Stromal cell of bone marrow (primary cell): ENCODE measurements around the gene SCO2.

ENCODE experiments used
- DNase-seq: peaks from one replicate; pipeline ENCODE4 v3.0.0-alpha.2; 2012; ENCODE audit warnings: low read depth

The SCO2 gene

DNA sequence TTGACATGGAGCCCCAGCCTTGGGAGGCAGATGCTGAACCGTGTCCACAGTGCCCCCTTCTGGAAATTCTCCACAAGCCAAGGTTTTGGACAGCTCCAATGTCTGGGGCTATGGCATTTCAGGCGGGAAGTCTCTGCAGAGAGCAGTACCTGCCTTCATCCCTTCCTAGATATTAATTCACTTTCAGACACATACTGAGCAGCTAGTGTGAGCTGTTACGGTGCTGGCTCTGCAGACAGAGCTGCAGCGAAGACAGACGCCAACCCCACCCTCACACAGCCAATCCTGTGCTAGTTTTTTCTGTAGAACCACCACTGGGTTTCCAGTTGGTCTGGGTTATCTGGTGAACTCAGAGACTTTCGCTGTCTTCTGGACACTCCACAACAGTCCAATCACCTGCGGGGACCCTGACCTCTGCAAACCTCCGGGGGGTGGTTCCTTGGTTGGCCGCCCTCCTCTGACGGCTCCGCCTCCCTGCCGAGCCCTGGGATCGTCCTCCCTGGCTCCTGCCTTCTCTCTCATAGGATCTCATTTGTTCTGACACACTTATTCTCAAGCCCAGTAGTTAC, 27.0 kb downstream of the SCO2 start:
- no peak for DNase-seq

DNA sequence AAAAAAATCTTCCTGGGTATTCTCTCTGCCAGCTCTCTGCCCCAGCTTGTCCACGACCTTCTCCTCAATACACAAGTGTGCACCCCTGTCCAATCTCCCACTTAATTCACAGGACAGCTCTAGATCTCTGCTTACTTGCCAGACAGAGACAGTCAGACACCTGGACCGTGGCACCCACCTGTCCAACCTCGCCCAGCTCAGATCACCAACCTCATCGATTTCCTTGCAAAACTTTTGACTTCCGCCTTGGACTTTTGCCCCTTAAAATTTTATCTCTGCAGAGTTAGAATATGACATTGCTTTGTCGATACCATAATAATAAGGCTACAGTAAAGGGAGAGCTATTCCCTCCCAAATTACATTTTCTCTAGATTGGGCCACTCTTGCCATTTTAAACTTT, 28.3 kb downstream of the SCO2 start:
- DNase-seq, result no peak

GRCh38 chr22:50490531-50491308, 34.7 kb downstream of the SCO2 start:
- no peak for DNase-seq

GRCh38 chr22:50489363-50490243, 35.8 kb downstream of the SCO2 start:
- no peak for DNase-seq

- DNase-seq, result no peak
Measured at GRCh38 chr22:50488886-50489285, 36.5 kb downstream of the SCO2 start.

DNA sequence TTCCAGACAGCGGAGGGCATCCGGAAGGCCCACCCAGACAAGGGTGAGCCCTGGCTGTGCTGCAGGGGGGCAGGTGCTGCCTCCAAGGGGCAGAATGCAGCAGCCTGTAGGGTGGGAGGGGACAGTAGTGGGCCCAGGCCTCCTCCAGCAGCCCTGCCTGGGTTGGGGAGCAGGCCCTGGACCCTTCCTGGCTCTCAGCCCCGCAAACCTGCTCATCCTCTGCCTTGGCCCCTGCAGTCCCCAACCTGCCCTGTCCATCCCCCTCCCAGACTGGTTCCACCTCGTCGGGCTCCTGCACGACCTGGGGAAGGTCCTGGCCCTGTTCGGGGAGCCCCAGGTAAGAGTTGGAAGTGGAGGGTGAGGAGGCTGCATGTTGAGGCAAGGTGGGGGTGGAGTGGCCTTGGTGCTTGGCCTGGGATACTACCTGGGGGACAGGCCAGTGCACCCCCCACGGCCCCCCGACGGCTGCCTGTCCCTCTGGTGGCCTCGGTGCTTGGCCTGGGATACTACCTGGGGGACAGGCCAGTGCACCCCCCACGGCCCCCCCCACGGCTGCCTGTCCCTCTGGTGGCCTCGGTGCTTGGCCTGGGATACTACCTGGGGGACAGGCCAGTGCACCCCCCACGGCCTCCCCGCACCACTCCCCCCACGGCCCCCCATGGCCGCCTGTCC, 37.3 kb downstream of the SCO2 start:
- DNase-seq, result no peak

DNA sequence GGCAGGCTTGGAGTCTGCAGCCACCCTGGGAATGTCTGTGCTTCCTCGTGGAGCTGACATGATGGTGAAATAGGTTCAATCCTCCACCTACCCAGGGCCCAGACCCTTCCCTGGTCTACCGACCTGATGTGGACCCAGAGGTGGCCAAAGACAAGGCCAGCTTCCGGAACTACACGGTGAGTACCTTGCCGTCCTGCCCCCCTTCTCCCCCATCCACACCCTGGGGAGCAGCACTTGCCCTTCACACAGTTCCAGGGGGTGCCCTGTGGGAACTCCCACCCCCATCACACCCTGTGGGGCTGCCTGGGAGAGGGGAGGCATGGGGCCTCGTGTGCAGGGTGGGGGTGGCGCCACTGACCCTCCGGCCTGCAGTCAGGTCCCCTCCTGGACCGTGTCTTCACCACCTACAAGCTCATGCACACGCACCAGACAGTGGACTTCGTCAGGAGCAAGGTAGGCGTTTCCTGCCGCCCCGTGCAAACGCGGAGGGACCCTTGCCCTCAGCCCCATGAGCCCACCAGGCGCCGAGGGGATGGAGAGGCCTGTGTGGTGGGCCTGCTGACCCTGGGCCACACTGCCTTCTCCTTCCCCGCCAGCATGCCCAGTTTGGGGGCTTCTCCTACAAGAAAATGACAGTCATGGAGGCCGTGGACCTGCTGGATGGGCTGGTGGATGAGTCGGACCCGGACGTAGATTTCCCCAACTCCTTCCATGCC, 38.0 kb downstream of the SCO2 start:
- no peak for DNase-seq

- no peak for DNase-seq
Measured at GRCh38 chr22:50486561-50487289, 38.7 kb downstream of the SCO2 start, which contains the start of gene MIOX. Gene MIOX, plus strand, starts transcription at chr22:50486859. Its CDS starts 39 bp downstream, at chr22:50486898.

DNA sequence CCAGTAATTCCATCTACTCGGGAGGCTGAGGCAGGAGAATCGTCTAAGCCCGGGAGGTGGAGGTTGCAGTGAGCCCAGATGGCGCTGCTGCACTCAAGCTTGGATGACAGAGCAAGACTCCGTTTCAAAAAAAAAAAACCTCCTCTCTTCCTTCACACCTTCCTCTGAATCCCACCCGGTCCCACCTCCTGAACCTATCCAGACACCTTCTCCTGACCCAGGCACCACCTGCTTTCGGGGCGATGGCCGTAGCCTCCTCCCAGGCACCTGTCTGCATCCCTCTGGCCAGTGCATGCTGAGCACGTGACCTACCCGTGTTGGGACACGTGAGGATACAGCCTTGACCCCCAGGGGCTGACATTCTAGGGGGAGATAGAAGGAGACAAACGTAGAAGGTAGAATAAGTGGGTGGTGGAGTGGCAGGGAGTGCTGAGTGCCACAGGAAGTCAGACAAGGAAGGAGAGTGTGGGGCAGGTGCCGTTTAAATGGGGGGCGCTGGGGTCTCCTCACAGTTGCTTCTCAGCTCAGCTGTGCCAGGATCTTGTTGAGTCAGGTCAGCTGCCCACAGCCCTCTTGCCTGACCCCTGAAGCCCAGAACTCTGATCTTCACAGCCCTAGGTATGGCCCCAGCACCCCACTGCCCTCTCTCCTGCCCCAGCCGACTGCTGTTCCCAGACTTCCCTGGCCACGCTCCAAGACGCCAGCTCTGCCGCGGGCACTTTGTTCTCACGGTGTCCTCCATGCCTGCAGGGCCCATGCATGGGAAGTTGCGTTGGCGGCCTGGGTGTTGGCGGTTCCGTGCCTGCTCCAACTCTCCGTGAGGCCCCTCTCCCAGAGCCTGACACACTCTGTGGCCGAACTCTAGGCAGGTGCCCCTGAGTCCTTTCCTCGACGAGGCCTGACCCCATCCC, 39.9 kb downstream of the SCO2 start:
- no peak for DNase-seq

GRCh38 chr22:50483977-50484853, 41.2 kb downstream of the SCO2 start:
- DNase-seq, result no peak

- DNase-seq, result no peak
Measured at GRCh38 chr22:50483556-50483955, 41.8 kb downstream of the SCO2 start.

DNA sequence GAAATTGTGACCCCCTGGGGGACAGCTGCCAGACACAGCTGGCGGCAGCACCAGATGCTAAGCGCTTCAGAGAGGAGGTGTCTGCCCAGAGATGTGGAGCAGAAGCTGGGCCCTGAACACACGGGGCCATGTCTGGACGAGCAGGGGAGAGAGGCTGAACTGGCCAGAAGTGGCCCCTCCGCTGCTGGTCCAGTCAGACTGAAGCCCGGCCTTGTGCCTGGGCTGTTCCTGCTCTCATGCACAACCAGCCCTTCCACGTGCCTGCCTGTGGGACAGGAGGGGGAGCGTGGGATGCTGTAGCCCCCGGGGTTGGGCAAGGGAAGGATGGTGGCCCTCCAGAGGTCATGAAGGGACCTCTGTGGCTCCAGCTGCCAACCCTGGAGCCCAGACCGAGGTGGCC, 42.3 kb downstream of the SCO2 start:
- DNase-seq, result no peak

- DNase-seq, result no peak
Measured at GRCh38 chr22:50482107-50483074, 43.0 kb downstream of the SCO2 start.

DNA sequence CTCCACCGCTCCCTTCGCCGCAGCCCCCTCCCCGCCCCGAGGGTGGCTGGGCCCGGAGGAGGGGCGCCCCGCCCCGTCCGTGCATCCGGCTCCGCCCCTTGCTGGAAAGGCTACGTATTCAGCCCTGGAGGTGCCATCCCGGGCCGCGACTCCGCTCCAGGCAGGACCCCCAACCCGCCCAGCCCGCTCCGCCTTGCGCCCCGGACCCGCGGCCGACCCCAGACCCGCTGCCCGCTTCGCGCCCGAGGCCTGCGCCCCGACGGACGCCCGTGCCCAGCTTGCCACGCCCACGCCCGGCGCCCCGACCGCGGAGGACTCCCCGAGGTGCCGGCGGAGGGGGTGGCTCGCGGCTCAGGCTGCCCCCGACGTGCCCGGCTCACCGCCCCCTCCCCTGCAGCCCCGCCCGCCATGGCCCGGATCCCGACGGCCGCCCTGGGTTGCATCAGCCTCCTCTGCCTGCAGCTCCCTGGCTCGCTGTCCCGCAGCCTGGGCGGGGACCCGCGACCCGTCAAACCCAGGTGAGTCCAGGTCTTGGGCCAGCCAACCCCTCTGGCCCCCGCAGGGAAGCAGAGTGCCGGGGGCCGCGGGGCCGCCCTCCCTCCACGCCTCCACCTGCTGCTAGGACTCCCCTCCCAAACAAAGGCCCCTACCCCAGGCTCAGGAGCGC, 43.8 kb downstream of the SCO2 start, which contains the start of gene ADM2:
TSS of gene ADM2 (plus strand) at position 104 of the 667 bp plus-strand sequence. CDS start at position 409, 305 bp downstream.
- no peak for DNase-seq

- no peak for DNase-seq
Measured at GRCh38 chr22:50481045-50481439, 44.4 kb downstream of the SCO2 start.

GRCh38 chr22:50479721-50480120, 45.7 kb downstream of the SCO2 start:
- DNase-seq, result no peak

DNA sequence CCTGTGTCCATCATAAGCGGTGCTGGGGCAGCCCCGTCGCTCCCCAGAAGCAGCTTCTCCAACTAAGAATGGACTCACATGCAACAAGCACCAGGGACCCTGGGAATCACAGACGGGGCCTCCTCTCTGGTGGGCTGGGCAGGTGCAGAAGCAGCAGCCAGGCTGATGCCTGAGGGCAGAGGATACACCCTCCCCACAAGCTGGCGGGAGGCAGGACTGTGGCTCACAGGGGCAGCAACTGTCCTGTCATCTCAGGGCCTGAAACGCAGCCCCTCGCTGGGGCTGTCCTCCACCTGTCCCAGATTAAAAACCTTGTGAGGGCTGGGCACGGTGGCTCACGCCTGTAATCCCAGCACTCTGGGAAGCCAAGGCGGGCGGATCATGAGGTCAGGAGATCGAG, 47.5 kb downstream of the SCO2 start:
- no peak for DNase-seq
